Glomerular visceral epithelial cell (primary cell): ENCODE results near the gene ADCY1.

Experiments
- DNase-seq: peaks from one replicate; pipeline ENCODE4 v3.0.0-alpha.2; 2016; ENCODE audit errors: extremely low spot score

The ADCY1 gene

GRCh38 chr7:45625714-45626440 is 51.7 kb downstream of the ADCY1 start:
- DNase-seq = no peak

DNA sequence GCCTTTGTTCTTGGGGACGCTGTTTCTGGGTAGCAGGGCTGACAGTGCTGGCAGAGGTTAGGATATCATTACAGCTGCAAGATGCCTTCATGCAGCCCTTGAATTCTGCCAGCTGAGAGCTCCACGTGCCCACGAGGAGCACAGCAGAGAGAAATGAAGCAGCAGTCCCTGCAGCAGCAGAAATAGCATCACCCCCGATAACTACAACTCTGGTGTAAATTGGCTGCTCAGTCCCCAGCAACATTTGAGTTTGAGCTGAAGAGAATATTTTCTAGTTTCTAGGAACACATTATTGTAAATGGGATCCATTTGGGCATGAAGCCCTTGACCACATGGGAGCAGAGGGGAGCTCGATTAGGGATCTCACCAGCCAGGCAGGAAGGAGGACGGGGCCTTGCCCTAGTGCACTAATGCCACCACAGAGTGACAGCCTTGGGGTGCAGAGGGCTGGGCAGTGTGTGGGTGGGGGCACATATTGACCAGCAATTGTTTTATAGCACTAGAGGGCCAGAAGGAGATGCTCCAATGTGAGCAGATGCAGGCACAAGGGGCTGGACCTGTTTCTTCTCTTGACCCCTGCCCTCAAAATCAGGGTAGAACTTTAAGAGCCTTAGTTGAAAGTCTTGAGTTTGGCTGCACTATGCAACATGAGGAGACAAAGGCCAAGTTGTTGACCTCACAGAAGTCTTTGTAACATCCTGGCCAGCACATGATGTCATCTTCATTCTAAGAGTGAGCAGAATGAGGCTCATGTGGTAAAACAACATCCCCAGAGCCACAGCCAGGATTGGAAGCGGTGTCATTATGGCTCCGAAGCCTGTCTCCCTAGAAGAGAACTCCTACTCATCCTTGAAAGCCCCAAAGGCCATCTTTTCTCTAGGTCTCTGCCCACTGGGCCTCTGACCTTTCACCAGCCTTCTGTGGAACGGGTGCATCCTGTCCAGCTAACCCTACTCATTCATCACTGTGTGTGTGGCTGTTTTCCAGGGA is 52.6 kb downstream of the ADCY1 start:
- no peak for DNase-seq

GRCh38 chr7:45627691-45628456 is 53.7 kb downstream of the ADCY1 start:
- no peak for DNase-seq

- DNase-seq = no peak
Observed at GRCh38 chr7:45631569-45631968, 57.4 kb downstream of the ADCY1 start.

DNA sequence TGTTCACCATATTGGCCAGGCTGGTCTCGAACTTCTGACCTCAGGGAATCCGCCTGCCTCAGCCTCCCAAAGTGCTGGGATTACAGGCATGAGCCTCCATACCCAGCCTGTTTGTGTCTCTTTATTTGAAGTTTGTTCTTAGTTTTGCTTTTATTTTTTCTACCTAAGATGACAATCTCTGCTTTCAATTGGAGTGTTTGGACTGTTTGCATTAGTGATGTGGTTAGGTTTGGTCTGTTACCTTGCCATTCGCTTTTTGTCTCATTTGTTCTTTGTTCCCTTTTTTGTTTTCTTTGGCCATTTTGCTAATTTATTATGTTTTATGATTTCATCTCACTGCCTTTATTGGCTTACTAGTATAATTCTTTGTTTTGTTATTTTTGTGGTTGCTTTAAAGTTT is 62.6 kb downstream of the ADCY1 start:
- DNase-seq = no peak

GRCh38 chr7:45638916-45639315 is 64.7 kb downstream of the ADCY1 start:
- DNase-seq = no peak

DNA sequence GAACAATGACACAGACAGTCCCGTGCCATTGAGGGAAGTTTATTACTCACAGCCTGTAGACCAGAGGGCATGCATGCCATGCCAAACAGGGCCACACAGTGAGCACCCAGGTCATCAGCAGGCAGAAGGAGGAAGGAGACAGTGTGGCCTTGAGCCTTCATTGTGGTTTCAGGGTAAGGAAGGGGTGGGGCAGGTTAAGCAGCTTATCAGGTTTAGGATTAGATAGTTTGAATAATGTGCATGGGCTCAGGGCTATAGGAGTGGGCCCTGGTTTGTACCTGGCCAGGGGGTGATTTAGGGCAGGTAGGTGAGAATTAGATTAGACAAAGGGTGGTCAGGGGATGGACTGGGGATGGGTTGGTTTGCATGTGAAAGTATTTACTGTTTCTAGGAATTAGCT is 67.9 kb downstream of the ADCY1 start:
- no peak for DNase-seq

DNA sequence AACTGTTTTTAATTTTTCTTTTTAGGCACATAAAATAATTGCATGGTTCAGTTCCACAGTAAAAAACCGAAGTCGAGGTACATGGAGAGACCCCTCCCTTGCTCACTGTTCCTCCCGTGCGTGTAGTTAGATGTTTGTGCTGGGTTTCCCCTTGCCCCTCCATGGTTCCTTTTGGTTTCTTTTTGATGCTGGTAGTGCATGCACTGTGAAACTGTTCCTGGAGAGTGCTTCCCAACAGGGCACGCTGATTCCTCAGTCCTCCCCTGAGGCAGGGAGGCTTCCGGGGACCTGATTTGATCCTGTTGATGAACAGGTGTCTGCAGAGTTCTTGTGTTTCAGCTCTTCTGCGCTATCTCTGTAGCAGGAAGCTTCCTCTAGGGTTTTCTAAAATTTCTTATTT is 69.5 kb downstream of the ADCY1 start:
- DNase-seq = no peak

GRCh38 chr7:45644237-45644636 is 70.1 kb downstream of the ADCY1 start:
- DNase-seq = no peak

- no peak for DNase-seq
Observed at GRCh38 chr7:45645141-45645969, 71.2 kb downstream of the ADCY1 start.

GRCh38 chr7:45646207-45646821 is 72.1 kb downstream of the ADCY1 start:
- no peak for DNase-seq

GRCh38 chr7:45646996-45647825 is 73.0 kb downstream of the ADCY1 start:
- DNase-seq = no peak

- DNase-seq = no peak
Observed at GRCh38 chr7:45647967-45648670, 74.0 kb downstream of the ADCY1 start.

DNA sequence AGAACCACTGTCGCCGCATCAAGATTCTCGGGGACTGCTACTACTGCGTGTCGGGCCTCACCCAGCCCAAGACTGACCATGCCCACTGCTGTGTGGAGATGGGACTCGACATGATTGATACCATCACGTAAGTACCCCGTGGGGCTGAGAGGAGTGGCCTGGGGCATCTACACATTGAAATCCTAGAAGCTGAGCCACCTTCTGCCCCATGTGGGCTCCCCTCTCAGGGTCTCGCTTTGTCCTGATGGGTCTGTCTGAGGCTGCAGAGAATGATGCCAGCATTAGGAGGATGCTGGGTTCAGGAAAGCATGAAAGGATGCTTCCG is 74.5 kb downstream of the ADCY1 start:
- DNase-seq = no peak

DNA sequence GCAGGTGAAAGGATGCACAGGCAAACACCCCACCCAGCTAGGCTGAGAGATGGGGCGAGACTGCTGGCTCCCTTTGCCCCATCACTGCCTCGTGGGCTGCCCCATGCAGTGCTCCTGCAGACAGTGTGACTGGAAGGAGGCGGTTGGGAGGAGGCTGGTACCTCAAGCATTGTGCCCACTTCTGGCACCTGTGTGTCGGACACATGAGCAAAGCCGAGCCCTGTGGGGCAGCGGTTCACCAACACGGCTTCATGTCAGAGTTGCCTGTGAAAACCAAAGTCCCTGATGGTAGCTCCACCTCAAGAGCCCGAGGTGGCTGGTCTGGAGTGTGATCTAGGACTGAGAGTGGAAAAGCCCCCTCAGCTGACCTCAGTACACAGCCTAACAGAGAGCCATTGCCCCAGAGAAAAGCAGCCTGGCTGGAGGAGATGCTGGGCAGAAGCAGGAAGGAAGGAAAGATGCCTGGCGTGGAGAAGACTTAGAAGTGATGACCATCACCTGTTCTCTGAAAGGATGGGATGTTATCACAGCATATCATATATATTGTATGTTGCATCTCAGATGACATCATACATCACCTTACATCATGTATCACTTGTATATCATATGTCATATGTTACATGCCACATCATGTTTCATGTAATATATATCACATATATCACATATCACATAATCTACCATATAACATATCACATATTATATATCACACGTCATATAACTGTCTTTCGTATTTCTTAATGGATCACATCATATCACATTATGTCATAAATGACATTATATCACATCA is 75.6 kb downstream of the ADCY1 start:
- no peak for DNase-seq

DNA sequence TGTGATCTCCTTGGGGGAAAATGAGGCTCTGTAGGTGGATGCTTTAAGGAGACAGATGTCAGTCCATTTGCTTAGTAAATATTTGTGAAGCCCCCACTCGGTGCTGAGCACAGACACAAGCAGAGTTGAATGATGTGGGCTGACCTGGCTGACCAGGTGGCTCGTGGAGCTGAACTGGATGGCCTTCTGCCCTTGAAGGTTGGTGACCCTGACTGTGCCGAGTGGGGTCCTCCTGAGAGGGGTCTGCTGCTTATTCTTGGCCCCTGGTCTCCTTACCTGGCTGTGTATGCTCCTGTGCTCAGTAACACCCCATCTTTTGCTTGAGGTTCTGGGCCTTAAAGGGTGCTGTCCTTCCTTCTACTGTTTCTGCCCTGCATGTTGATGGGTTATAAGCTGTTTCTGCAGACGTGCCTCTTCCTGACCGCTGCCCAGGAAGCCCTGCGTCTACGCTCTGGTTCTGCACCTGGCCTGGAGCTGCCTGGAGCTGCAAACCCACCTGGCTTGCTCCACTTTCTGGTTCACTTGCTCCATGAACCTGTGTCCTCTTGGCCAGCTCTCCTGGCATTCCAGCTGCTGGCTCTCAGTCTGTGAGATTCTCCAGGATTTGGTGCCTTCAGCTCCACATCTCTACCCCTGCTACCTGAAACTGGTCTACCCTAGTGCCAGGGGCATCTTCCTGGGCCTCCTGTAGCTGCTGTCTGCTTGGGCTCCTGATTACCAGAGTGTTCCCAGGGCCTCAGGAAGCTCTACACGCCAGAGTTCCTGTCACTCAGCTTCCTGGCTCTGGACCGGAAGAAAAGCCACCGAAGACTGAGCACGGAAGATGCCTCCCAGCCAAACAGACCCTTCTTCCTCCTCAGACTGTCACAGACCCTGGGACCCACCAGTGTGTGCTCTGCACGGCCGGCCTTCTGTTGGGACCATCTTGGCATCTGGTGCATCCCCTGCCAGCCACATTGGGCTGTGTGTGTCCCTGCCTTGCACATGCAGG is 76.5 kb downstream of the ADCY1 start:
- no peak for DNase-seq

DNA sequence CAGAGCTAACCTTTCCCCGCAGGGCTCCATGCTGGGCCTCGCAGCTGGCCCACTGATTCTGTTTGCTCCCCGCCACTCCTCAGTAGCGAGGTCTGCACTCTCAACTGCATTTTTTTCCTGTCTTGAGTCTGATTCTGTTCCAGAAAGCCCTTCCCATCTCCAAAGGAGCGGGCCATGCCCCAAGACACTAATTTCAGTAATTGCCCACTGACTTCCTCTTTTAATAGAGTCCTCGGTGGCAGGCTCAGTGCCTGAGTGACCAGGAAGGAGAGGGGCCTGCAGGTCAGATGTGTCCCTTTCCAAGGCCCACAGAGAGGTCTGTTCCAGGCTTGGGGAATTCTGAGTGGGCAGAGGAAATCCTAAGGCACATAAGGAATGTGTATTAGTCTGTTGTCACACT is 77.4 kb downstream of the ADCY1 start:
- DNase-seq = no peak
